Suprapubic skin (tissue), 4 donors: Measurements from ENCODE around the gene DAAM2.

Source experiments
- POLR2A ChIP-seq, 2 donors: fragments of 450-650 bp; IDR thresholded peaks; one replicate each; pipeline ENCODE4 v1.6.1; 2017; ENCODE audit warnings: antibody characterized with exemption in 2 of 2, mild to moderate bottlenecking in 2 of 2, moderate library complexity in 2 of 2
- POLR2AphosphoS5 ChIP-seq, 3 donors: sonication (generic); formaldehyde crosslinking; IDR thresholded peaks; one replicate each; pipeline ENCODE4 v1.6.1; 2017; ENCODE audit warnings: antibody characterized with exemption in 3 of 3
- TF ChIP-seq, protein P1 (sequence below), 2 donors: fragments of 200-600 bp in 1 of 2; fragments of 450-650 bp in 1 of 2; sonication (generic) in 1 of 2; IDR thresholded peaks; one replicate each; pipeline ENCODE4 v1.5.1; 2016 to 2019; ENCODE audit warnings: antibody characterized with exemption in 2 of 2, mild to moderate bottlenecking in 1 of 2, moderate library complexity in 1 of 2

DNA sequence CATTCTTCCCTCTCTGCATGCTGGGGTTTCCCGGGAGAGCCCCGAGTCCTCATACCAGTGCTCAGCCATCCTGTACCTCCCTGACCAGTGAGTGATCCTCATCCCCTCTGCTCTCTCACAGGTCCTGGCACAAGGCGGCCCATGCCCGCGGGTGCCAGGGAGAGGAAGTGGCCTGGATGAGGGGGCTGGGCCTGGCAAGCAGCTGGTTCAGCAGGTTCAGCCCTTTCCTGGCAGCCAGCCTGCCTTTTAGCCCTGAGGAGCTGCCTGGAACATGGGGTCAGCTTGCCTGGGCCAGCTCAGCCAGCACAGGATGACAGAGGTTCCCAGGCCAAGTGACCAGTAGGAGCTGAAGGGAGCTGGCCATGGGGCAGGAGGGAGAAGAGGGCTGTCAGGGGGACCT, 131.2 kb downstream of the DAAM2 start:
- TF ChIP-seq, protein P1, sequence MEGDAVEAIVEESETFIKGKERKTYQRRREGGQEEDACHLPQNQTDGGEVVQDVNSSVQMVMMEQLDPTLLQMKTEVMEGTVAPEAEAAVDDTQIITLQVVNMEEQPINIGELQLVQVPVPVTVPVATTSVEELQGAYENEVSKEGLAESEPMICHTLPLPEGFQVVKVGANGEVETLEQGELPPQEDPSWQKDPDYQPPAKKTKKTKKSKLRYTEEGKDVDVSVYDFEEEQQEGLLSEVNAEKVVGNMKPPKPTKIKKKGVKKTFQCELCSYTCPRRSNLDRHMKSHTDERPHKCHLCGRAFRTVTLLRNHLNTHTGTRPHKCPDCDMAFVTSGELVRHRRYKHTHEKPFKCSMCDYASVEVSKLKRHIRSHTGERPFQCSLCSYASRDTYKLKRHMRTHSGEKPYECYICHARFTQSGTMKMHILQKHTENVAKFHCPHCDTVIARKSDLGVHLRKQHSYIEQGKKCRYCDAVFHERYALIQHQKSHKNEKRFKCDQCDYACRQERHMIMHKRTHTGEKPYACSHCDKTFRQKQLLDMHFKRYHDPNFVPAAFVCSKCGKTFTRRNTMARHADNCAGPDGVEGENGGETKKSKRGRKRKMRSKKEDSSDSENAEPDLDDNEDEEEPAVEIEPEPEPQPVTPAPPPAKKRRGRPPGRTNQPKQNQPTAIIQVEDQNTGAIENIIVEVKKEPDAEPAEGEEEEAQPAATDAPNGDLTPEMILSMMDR (IDR thresholded peaks at IDR 0.05): no peak
- TF ChIP-seq POLR2AphosphoS5 (IDR thresholded peaks at IDR 0.05) (no peak), POLR2A (IDR thresholded peaks at IDR 0.05) (no peak)
